Fibroblast of gingiva (primary cell): ENCODE measurements around the gene MAN2A1.

Experiments
- DNase-seq: peaks from one replicate; pipeline ENCODE4 v3.0.0-alpha.2; 2011; ENCODE audit warnings: low read depth

MAN2A1 gene

GRCh38 chr5:109907731-109908130, 218.0 kb downstream of the MAN2A1 start:
- peak; percentile 61 for DNase-seq

GRCh38 chr5:109908366-109908765, 218.6 kb downstream of the MAN2A1 start:
- no peak for DNase-seq

- no peak for DNase-seq
Measured at GRCh38 chr5:109910874-109911273, 221.1 kb downstream of the MAN2A1 start.

- DNase-seq, result peak; percentile 89
Measured at GRCh38 chr5:109911731-109912130, 222.0 kb downstream of the MAN2A1 start.

- DNase-seq, result no peak
Measured at GRCh38 chr5:109914906-109915305, 225.2 kb downstream of the MAN2A1 start.

- DNase-seq, result no peak
Measured at GRCh38 chr5:109916481-109917153, 226.9 kb downstream of the MAN2A1 start.
